ENCODE data around the gene LRRC8A. TPM values are rescaled to one million over a fixed set of nuclear protein-coding genes. Genes with fewer than 3 reads are reported as not detected.
A peak's percentile ranks its signal among the peaks of the same experiment; 100 is the strongest.

LRRC8A gene
- total and polyA plus RNA-seq, 8 donors = 8.7 to 20.4 (median 10.1) TPM

- Histone ChIP-seq H3K4me3 (no peak overlapping the region), H3K27ac (no peak overlapping the region), H3K27me3 (no peaks in the 10 kb centered on the region), H3K9me3 (no peaks in the 10 kb centered on the region), H3K36me3 (no peaks in the 10 kb centered on the region), H3K4me1 (peaks cover 0 to 5% (median 0%) of the 10 kb centered on the region in 3 donors)
- TF ChIP-seq CTCF (IDR thresholded peaks at IDR 0.05) = no peak
- intact Hi-C loops (cut with DNase I) = no loop called here
- no peak for DNase-seq
- no peak for ATAC-seq
- 92 to 95% methylated on average over 7 of the region's 7 CpGs for WGBS, 2 donors
- FAIRE-seq = no peak
Observed at GRCh38 chr9:128901379-128901778, 19.4 kb downstream of the LRRC8A start.

GRCh38 chr9:128901822-128902221 lies 19.9 kb downstream of the LRRC8A start:
- no peaks in the 10 kb centered on the region for H3K27me3 ChIP-seq
- H3K27ac ChIP-seq = peak overlapping the region in 1 of 4 donors; percentile 10
- no peak for FAIRE-seq
- H3K9me3 ChIP-seq = no peaks in the 10 kb centered on the region
- peaks cover 0 to 5% (median 0%) of the 10 kb centered on the region in 3 donors for H3K4me1 ChIP-seq
- no peak overlapping the region for H3K4me3 ChIP-seq
- intact Hi-C loops (cut with DNase I) = no loop called here
- WGBS, 2 donors = 94 to 96% methylated on average over 5 of the region's 5 CpGs
- no peak for DNase-seq
- no peak for ATAC-seq
- no peak for TF ChIP-seq CTCF (IDR thresholded peaks at IDR 0.05)
- peaks cover 0 to 3% (median 0%) of the 10 kb centered on the region in 3 donors for H3K36me3 ChIP-seq

GRCh38 chr9:128902351-128903078 lies 20.6 kb downstream of the LRRC8A start:
- peak in 1 of 6 donors; percentile 75 for DNase-seq
- no peak for FAIRE-seq
- no peak overlapping the region for H3K4me3 ChIP-seq
- WGBS, 2 donors = 84 to 85% methylated on average over 23 of the region's 23 CpGs
- H3K9me3 ChIP-seq = no peaks in the 10 kb centered on the region
- H3K27ac ChIP-seq = peak overlapping the region in 1 of 4 donors; percentile 10
- H3K27me3 ChIP-seq = no peaks in the 10 kb centered on the region
- H3K4me1 ChIP-seq = peaks cover 0 to 5% (median 0%) of the 10 kb centered on the region in 3 donors
- no peak for TF ChIP-seq CTCF (IDR thresholded peaks at IDR 0.05)
- peaks cover 0 to 10% (median 6%) of the 10 kb centered on the region in 3 donors for H3K36me3 ChIP-seq
- intact Hi-C loops (cut with DNase I) = no loop called here
- ATAC-seq = peak in 3 of 4 donors; percentile 26 to 63 (median 49)

- peaks cover 0 to 15% (median 11%) of the 10 kb centered on the region in 3 donors for H3K36me3 ChIP-seq
- WGBS, 2 donors = 95 to 100% methylated on average over 2 of the region's 2 CpGs
- intact Hi-C loops (cut with DNase I) = no loop called here
- DNase-seq (no peak), FAIRE-seq (no peak), ATAC-seq (no peak)
- H3K27ac ChIP-seq = no peak overlapping the region
- H3K4me1 ChIP-seq = peaks cover 0 to 5% (median 0%) of the 10 kb centered on the region in 3 donors
- no peaks in the 10 kb centered on the region for H3K27me3 ChIP-seq
- no peak overlapping the region for H3K4me3 ChIP-seq
- H3K9me3 ChIP-seq = no peaks in the 10 kb centered on the region
- no peak for TF ChIP-seq CTCF (IDR thresholded peaks at IDR 0.05)
Observed at GRCh38 chr9:128903079-128903461, 21.1 kb downstream of the LRRC8A start.

All from pancreas (tissue), 10 donors.